Vagina (tissue), 2 donors: ENCODE results near the gene ALPK1. TPM values are rescaled to one million over a fixed set of nuclear protein-coding genes. Genes with fewer than 3 reads are reported as not detected.

Experiments used
- DNase-seq, 2 donors: peaks; one replicate each; pipeline ENCODE4 v3.0.0-alpha.2; 2017; ENCODE audit errors: extremely low spot score in 2 of 2
- H3K27ac ChIP-seq: fragments of 200-600 bp; sonication (generic); one replicate; pipeline ENCODE4 v1.5.1; 2019
- H3K27me3 ChIP-seq: fragments of 200-600 bp; sonication (generic); one replicate; pipeline ENCODE4 v1.5.1; 2019
- H3K36me3 ChIP-seq, 2 donors: fragments of 200-600 bp; sonication (generic); one replicate each; pipeline ENCODE4 v1.5.1; 2017 to 2019
- H3K4me1 ChIP-seq: fragments of 200-600 bp; sonication (generic); one replicate; pipeline ENCODE4 v1.5.1; 2019
- H3K4me3 ChIP-seq, 2 donors: fragments of 200-600 bp; sonication (generic); 1 replicate in 1 of 2; 2 replicates in 1 of 2; pipeline ENCODE4 v1.5.1; 2016 to 2019
- H3K9me3 ChIP-seq: fragments of 200-600 bp; sonication (generic); one replicate; pipeline ENCODE4 v1.5.1; 2019
- POLR2A ChIP-seq, 2 donors: fragments of 450-650 bp; IDR thresholded peaks; one replicate each; pipeline ENCODE4 v1.6.1; 2017; ENCODE audit warnings: antibody characterized with exemption in 2 of 2, mild to moderate bottlenecking in 2 of 2, moderate library complexity in 2 of 2
- POLR2AphosphoS5 ChIP-seq, 2 donors: sonication (generic); formaldehyde crosslinking; IDR thresholded peaks; one replicate each; pipeline ENCODE4 v1.9.0; 2017; ENCODE audit warnings: antibody characterized with exemption in 2 of 2, mild to moderate bottlenecking in 2 of 2, low read depth in 1 of 2; ENCODE audit not compliant: insufficient read depth in 1 of 2
- intact Hi-C: fragments of 100-400 bp; cut with DNase I; formaldehyde crosslinking; loops from one replicate; pipeline ENCODE4 v1.15.1; 2023
- total RNA-seq: library from RNA; depleted of rRNA; stranded (reverse); fragments of >200 nt; gene quantifications from one replicate; pipeline ENCODE4 v1.2.3, GENCODE V29; 2016
- TF ChIP-seq, protein P1 (sequence below), 3 experiments: fragments of 450-650 bp in 2 of 3; fragments of 200-600 bp in 1 of 3; sonication (generic) in 1 of 3; IDR thresholded peaks; one replicate each; pipeline ENCODE4 v1.5.1; 2017 to 2019; ENCODE audit warnings: antibody characterized with exemption in 3 of 3, mild to moderate bottlenecking in 2 of 3, moderate library complexity in 2 of 3

The ALPK1 gene
- total RNA-seq, 1 donor from 2014 or later = 32.2 TPM

GRCh38 chr4:112328734-112329130 is 31.6 kb downstream of the ALPK1 start:
- intact Hi-C loops = no loop called here
- H3K27me3 ChIP-seq = no peaks in the 10 kb centered on the region
- TF ChIP-seq POLR2A (IDR thresholded peaks at IDR 0.05) = no peak
- no peak overlapping the region for H3K4me3 ChIP-seq
- no peaks in the 10 kb centered on the region for H3K36me3 ChIP-seq
- H3K9me3 ChIP-seq = no peaks in the 10 kb centered on the region
- DNase-seq = no peak
- H3K4me1 ChIP-seq = no peaks in the 10 kb centered on the region
- H3K27ac ChIP-seq = no peak overlapping the region

- no peak for TF ChIP-seq POLR2AphosphoS5 (IDR thresholded peaks at IDR 0.05; ENCODE audit: insufficient read depth in 1 of 2, low read depth in 1 of 2)
- TF ChIP-seq POLR2A (IDR thresholded peaks at IDR 0.05) = no peak
- TF ChIP-seq, protein P1, sequence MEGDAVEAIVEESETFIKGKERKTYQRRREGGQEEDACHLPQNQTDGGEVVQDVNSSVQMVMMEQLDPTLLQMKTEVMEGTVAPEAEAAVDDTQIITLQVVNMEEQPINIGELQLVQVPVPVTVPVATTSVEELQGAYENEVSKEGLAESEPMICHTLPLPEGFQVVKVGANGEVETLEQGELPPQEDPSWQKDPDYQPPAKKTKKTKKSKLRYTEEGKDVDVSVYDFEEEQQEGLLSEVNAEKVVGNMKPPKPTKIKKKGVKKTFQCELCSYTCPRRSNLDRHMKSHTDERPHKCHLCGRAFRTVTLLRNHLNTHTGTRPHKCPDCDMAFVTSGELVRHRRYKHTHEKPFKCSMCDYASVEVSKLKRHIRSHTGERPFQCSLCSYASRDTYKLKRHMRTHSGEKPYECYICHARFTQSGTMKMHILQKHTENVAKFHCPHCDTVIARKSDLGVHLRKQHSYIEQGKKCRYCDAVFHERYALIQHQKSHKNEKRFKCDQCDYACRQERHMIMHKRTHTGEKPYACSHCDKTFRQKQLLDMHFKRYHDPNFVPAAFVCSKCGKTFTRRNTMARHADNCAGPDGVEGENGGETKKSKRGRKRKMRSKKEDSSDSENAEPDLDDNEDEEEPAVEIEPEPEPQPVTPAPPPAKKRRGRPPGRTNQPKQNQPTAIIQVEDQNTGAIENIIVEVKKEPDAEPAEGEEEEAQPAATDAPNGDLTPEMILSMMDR (IDR thresholded peaks at IDR 0.05) = no peak
- Histone ChIP-seq H3K4me1 (no peaks in the 10 kb centered on the region), H3K9me3 (no peaks in the 10 kb centered on the region), H3K4me3 (no peak overlapping the region), H3K27ac (no peak overlapping the region), H3K36me3 (no peaks in the 10 kb centered on the region), H3K27me3 (no peaks in the 10 kb centered on the region)
- intact Hi-C loops = no loop called here
- no peak for DNase-seq
Measured at GRCh38 chr4:112329672-112330375, 32.7 kb downstream of the ALPK1 start.

- intact Hi-C loops = no loop called here
- no peak for DNase-seq
- H3K27me3 ChIP-seq = no peaks in the 10 kb centered on the region
- TF ChIP-seq, protein P1 (IDR thresholded peaks at IDR 0.05) = no peak
- TF ChIP-seq POLR2A (IDR thresholded peaks at IDR 0.05) (no peak), POLR2AphosphoS5 (IDR thresholded peaks at IDR 0.05; ENCODE audit: insufficient read depth in 1 of 2, low read depth in 1 of 2) (no peak)
- H3K4me1 ChIP-seq = no peaks in the 10 kb centered on the region
- H3K9me3 ChIP-seq = no peaks in the 10 kb centered on the region
- H3K27ac ChIP-seq = no peak overlapping the region
- H3K36me3 ChIP-seq = no peaks in the 10 kb centered on the region
- H3K4me3 ChIP-seq = no peak overlapping the region
Measured at GRCh38 chr4:112330921-112331320, 33.8 kb downstream of the ALPK1 start.

DNA sequence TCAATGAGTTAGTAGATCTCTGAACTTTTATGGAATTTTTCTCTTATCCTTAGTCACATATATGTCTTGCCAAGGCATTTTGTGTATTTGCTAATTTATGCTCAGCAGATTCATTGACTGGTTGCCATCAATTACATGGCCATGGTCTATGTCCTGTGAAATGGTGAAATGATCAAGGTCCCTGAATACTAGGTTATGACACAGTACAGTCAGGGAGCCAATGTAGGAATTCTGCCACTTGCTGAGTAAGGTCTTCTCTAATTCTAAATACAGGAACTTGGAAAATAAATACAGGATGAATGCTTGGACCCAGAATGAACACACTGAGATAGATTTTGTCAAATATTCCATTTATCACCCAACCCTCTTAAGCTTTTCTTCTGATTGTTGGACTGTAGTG is 35.2 kb downstream of the ALPK1 start:
- TF ChIP-seq POLR2AphosphoS5 (IDR thresholded peaks at IDR 0.05; ENCODE audit: insufficient read depth in 1 of 2, low read depth in 1 of 2) (no peak), POLR2A (IDR thresholded peaks at IDR 0.05) (no peak)
- TF ChIP-seq, protein P1 (IDR thresholded peaks at IDR 0.05) = no peak
- Histone ChIP-seq H3K4me3 (no peak overlapping the region), H3K27me3 (no peaks in the 10 kb centered on the region), H3K27ac (no peak overlapping the region), H3K36me3 (no peaks in the 10 kb centered on the region), H3K4me1 (no peaks in the 10 kb centered on the region), H3K9me3 (no peaks in the 10 kb centered on the region)
- no peak for DNase-seq
- intact Hi-C loops = no loop called here

- DNase-seq = no peak
- H3K9me3 ChIP-seq = no peaks in the 10 kb centered on the region
- no peak overlapping the region for H3K4me3 ChIP-seq
- no peaks in the 10 kb centered on the region for H3K27me3 ChIP-seq
- no peaks in the 10 kb centered on the region for H3K4me1 ChIP-seq
- TF ChIP-seq POLR2A (IDR thresholded peaks at IDR 0.05) (no peak), POLR2AphosphoS5 (IDR thresholded peaks at IDR 0.05; ENCODE audit: insufficient read depth in 1 of 2, low read depth in 1 of 2) (no peak)
- TF ChIP-seq, protein P1 (IDR thresholded peaks at IDR 0.05) = no peak
- H3K27ac ChIP-seq = no peak overlapping the region
- H3K36me3 ChIP-seq = no peaks in the 10 kb centered on the region
- intact Hi-C loops = no loop called here
Measured at GRCh38 chr4:112340023-112340422, 42.9 kb downstream of the ALPK1 start.
